Effector memory CD8-positive, alpha-beta T cell (primary cell): ENCODE data around the gene POLN.
A peak's percentile ranks its signal among the peaks of the same experiment; 100 is the strongest.
"Not testable (repeated sequence)": the region's sequence is repeated elsewhere in the genome, so short reads cannot be mapped to it uniquely, and the experiment has no call there.

Source experiments
- ATAC-seq: fragments of 150-1000 bp; cut with Tn5 transposase; replicated peaks from 2 replicates; pipeline ENCODE4 v1.10.0; 2021; ENCODE audit warnings: mild to moderate bottlenecking, moderate library complexity
- DNase-seq, 3 experiments: peaks; one replicate each; pipeline ENCODE4 v3.0.0; 2021
- H3K27ac Mint-ChIP-seq, 2 donors: one replicate each; pipeline ENCODE4 v1.8.0; 2022; ENCODE audit warnings: mild to moderate bottlenecking in 2 of 2, mixed read lengths in 2 of 2, moderate library complexity in 2 of 2
- H3K27me3 Mint-ChIP-seq, 2 donors: one replicate each; pipeline ENCODE4 v1.8.0; 2022; ENCODE audit warnings: mixed read lengths in 2 of 2
- H3K36me3 Mint-ChIP-seq: one replicate; pipeline ENCODE4 v1.8.0; 2022; ENCODE audit warnings: mild to moderate bottlenecking, moderate library complexity, mixed read lengths; ENCODE audit not compliant: insufficient read depth
- H3K4me1 Mint-ChIP-seq, 2 donors: one replicate each; pipeline ENCODE4 v1.8.0; 2022; ENCODE audit warnings: low read depth in 2 of 2, mixed read lengths in 2 of 2
- H3K4me3 Mint-ChIP-seq, 2 donors: one replicate each; pipeline ENCODE4 v1.8.0; 2022; ENCODE audit warnings: mild to moderate bottlenecking in 2 of 2, mixed read lengths in 2 of 2, moderate library complexity in 2 of 2
- H3K9me3 Mint-ChIP-seq, 2 donors: one replicate each; pipeline ENCODE4 v1.8.0; 2022; ENCODE audit warnings: mixed read lengths in 2 of 2

Gene POLN

GRCh38 chr4:2283199-2283711 is 41.3 kb upstream of the POLN start:
- Mint-ChIP-seq H3K4me3 (no peak overlapping the region), H3K9me3 (no peaks in the 10 kb centered on the region), H3K36me3 (peaks cover 15% of the 10 kb centered on the region), H3K27me3 (no peaks in the 10 kb centered on the region), H3K27ac (peak overlapping the region; percentile 98 to 99), H3K4me1 (peaks cover 28 to 30% of the 10 kb centered on the region in 2 donors)
- DNase-seq (no peak), ATAC-seq (no peak)

DNA sequence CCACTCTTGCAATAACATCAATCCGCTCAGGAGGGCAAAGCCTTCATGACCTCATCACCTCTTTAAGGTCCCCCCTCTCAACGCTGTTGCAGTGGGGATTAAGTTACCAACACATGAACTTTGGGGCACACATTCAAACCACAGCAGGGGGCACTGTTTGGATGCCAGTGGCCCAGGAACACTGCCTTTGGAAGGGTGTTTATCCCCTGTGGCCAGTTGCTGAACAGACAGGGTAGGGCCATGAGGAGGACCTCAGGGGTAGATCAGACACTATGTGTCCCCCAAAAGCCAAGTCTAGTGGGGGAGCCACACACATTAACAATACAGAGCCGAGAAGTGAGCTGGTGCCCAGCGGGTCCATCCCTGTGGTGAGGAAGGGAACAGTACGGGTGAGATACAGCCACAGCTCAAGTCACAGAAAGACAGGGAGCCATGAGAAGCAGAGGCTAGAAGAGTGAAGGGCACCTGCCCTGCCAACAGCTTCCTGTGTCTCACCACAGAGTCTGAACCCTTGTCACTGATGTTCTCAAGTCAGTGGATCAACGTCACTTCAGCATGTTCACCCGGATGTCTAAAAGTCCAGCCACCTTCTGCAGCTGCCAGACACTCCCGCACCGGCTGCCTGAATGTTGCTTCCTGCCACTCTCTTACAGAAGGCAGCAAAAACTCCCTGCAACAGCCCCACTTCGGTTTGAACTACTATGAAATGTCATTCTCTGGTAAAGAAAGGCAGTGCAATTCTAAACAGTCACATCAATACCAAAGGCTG is 39.8 kb upstream of the POLN start:
- peaks cover 15% of the 10 kb centered on the region for H3K36me3 Mint-ChIP-seq
- H3K4me1 Mint-ChIP-seq, result peaks cover 30 to 32% of the 10 kb centered on the region in 2 donors
- H3K4me3 Mint-ChIP-seq, result peak overlapping the region; percentile 71 to 78
- ATAC-seq, result peak; percentile 91
- H3K27ac Mint-ChIP-seq, result peak overlapping the region; percentile 98 to 99
- DNase-seq, result peak; percentile 85 to 87 (median 86)
- no peaks in the 10 kb centered on the region for H3K9me3 Mint-ChIP-seq
- no peaks in the 10 kb centered on the region for H3K27me3 Mint-ChIP-seq

DNA sequence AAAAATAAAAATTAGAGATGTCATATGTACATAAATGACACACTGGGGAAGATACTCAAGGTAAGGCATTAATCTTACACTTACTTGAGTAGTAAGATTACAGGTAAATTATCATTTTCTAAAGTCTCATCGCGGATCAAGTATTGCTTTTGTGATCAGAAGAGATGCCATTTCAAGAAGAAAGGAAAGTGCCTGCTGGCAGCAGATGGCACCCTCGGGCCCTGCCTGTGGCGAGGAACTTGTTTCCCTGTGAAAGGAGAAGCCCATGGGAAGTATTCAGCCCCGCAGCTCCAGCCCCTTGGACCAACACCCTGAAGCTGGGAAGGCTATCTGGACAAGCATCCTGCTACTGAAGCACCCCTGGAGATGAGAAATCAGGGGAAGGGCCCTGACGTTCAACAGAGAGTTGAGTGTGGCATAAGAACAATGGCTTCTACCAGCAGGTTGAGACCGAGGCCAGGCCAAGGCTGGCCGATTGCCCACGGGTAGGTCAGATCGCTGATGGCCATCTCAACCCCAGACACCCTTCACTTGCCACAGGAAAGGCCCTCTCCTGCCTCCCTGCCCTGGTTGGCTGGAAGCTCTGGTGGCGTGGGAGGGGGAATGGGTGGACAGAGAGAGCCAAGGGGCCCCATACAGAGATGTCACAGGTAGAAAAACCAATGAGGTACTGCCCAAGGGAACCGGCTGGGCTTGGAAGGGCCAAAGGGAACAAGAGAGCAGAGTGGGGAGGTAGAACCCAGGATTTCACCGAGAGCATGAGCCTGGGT is 38.8 kb upstream of the POLN start:
- Mint-ChIP-seq H3K4me1 (peaks cover 30 to 32% of the 10 kb centered on the region in 2 donors), H3K27ac (peak overlapping the region; percentile 98 to 99), H3K9me3 (no peaks in the 10 kb centered on the region), H3K27me3 (no peaks in the 10 kb centered on the region), H3K4me3 (peak overlapping the region; percentile 71 to 78), H3K36me3 (peaks cover 15% of the 10 kb centered on the region)
- ATAC-seq (no peak), DNase-seq (no peak)

DNA sequence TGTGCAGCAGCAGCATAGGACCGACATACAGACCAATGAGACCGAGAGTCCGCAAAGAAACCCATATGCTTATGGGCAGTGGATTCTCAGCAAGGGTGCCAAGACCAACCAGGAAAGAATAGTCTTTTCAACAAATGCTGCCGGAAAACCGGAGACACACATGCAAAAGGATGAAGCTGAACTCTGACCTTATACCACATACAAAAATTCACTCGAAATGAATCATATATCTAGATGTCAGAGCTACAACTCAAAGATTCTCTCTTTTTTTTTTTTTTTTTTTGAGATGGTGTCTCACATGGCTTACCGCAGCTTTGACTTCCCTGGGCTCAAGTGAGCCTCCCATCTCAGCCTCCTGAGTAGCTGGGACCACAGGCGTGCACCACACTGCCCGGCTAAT is 36.0 kb upstream of the POLN start:
- ATAC-seq (no peak), DNase-seq (no peak)
- Mint-ChIP-seq H3K4me3 (no peak overlapping the region), H3K27me3 (no peaks in the 10 kb centered on the region), H3K4me1 (peaks cover 22 to 26% of the 10 kb centered on the region in 2 donors), H3K27ac (no peak overlapping the region), H3K36me3 (peaks cover 15% of the 10 kb centered on the region), H3K9me3 (no peaks in the 10 kb centered on the region)

DNA sequence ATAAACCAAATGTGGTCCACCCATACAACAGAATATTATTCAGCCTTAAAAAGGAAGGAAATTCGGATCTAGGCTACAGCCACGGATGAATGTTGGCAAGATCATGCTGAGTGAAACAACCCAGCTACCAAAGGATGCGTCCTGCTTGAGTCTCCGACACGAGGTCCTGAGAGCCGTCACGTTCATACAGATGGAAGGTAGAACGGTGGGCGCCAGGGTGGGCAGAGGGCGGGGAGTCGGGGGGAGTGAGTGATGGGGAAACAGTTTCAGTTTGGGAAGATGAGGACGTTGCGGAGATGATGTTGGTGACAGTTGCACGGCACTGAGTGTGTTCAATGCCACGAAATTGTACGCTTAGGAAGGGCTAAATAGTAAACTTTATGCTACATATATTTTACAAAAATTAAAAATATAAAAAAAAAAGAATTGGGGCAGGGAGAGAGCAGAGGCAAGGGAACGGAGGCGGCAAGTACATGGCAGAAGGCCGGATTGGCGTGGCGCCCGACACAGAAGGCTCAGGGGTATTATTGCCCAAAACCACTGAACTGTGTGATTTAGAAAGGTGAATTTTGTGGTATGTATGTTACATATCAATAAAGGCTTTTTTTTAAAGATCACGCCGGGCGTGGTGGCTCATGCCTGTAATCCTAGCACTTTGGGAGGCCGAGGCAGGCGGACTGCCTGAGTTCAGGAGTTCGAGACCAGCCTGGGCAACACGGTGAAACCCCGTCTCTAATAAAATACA is 34.8 kb upstream of the POLN start:
- H3K36me3 Mint-ChIP-seq, result peaks cover 6% of the 10 kb centered on the region
- H3K4me3 Mint-ChIP-seq, result no peak overlapping the region
- no peaks in the 10 kb centered on the region for H3K27me3 Mint-ChIP-seq
- no peak for DNase-seq
- H3K9me3 Mint-ChIP-seq, result no peaks in the 10 kb centered on the region
- no peak overlapping the region for H3K27ac Mint-ChIP-seq
- no peak for ATAC-seq
- H3K4me1 Mint-ChIP-seq, result peaks cover 13 to 20% of the 10 kb centered on the region in 2 donors

- Mint-ChIP-seq H3K4me3 (no peak overlapping the region), H3K36me3 (peaks cover 2% of the 10 kb centered on the region), H3K9me3 (no peaks in the 10 kb centered on the region), H3K4me1 (peaks cover 4 to 9% of the 10 kb centered on the region in 2 donors), H3K27me3 (no peaks in the 10 kb centered on the region), H3K27ac (no peak overlapping the region)
- ATAC-seq (no peak), DNase-seq (no peak)
Observed at GRCh38 chr4:2275546-2276251, 33.8 kb upstream of the POLN start.

- ATAC-seq, H3K27me3 Mint-ChIP-seq, H3K36me3 Mint-ChIP-seq, DNase-seq, H3K9me3 Mint-ChIP-seq, H3K4me1 Mint-ChIP-seq, H3K4me3 Mint-ChIP-seq, H3K27ac Mint-ChIP-seq: not testable (repeated sequence)
Observed at GRCh38 chr4:2275044-2275397, 33.1 kb upstream of the POLN start.

GRCh38 chr4:2274320-2275043 is 32.6 kb upstream of the POLN start:
- no peak overlapping the region for H3K27ac Mint-ChIP-seq
- no peak overlapping the region for H3K4me3 Mint-ChIP-seq
- ATAC-seq (no peak), DNase-seq (no peak)
- H3K27me3 Mint-ChIP-seq, result no peaks in the 10 kb centered on the region
- H3K9me3 Mint-ChIP-seq, result no peaks in the 10 kb centered on the region
- peaks cover 5% of the 10 kb centered on the region for H3K36me3 Mint-ChIP-seq
- peaks cover 4 to 6% of the 10 kb centered on the region in 2 donors for H3K4me1 Mint-ChIP-seq

GRCh38 chr4:2273657-2274319 is 31.9 kb upstream of the POLN start:
- peaks cover 5% of the 10 kb centered on the region for H3K36me3 Mint-ChIP-seq
- H3K4me1 Mint-ChIP-seq, result peaks cover 4 to 6% of the 10 kb centered on the region in 2 donors
- no peaks in the 10 kb centered on the region for H3K9me3 Mint-ChIP-seq
- H3K27ac Mint-ChIP-seq, result no peak overlapping the region
- H3K4me3 Mint-ChIP-seq, result no peak overlapping the region
- DNase-seq (no peak), ATAC-seq (no peak)
- no peaks in the 10 kb centered on the region for H3K27me3 Mint-ChIP-seq

DNA sequence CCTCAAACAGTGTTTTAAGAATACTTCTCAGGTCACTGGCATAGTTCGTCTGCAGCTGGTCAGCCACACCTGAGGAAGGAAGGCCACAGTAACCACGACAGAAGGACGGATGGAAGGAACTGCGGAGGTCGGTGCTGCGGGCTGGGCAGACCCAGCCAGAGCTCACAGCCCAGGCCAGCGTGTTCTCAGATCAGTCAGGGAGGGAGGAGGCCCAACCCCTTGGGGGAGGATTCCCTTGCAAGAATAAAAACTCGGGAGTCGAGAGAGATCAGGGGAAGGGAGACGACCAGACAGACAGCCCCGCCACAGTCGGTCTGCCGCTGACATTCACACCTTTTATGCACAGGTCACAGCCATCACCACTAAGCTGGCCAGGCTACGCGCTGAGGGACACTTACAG is 31.3 kb upstream of the POLN start:
- no peaks in the 10 kb centered on the region for H3K27me3 Mint-ChIP-seq
- H3K36me3 Mint-ChIP-seq, result peaks cover 5% of the 10 kb centered on the region
- H3K4me1 Mint-ChIP-seq, result peaks cover 4 to 6% of the 10 kb centered on the region in 2 donors
- H3K27ac Mint-ChIP-seq, result no peak overlapping the region
- H3K9me3 Mint-ChIP-seq, result no peaks in the 10 kb centered on the region
- H3K4me3 Mint-ChIP-seq, result no peak overlapping the region
- no peak for DNase-seq
- no peak for ATAC-seq

DNA sequence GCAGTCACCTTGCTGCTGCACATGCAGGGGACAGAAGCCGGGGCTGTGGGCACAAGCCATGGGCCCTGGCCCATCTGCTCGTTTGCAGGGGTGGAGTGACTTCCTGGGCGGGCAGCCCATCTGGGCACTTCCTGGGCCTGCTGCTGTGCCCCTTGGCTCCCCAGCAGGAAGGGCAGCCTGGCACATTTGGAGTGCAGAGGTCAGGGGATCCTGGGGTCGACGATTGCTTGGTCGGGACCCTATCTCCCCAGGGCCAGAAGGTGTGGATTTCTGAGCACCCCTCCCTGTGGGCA is 30.9 kb upstream of the POLN start:
- Mint-ChIP-seq H3K4me3 (no peak overlapping the region), H3K27me3 (no peaks in the 10 kb centered on the region), H3K36me3 (peaks cover 5% of the 10 kb centered on the region), H3K9me3 (no peaks in the 10 kb centered on the region), H3K4me1 (peaks cover 3 to 6% of the 10 kb centered on the region in 2 donors), H3K27ac (no peak overlapping the region)
- DNase-seq (no peak), ATAC-seq (no peak)

GRCh38 chr4:2272026-2272827 is 30.3 kb upstream of the POLN start:
- Mint-ChIP-seq H3K4me3 (no peak overlapping the region), H3K27me3 (no peaks in the 10 kb centered on the region)
- no peak for ATAC-seq

More at GRCh38 chr4:2272026-2272827, 30.3 kb upstream of the POLN start:
- H3K27ac Mint-ChIP-seq, result no peak overlapping the region
- peaks cover 0 to 6% of the 10 kb centered on the region in 2 donors for H3K4me1 Mint-ChIP-seq
- no peaks in the 10 kb centered on the region for H3K9me3 Mint-ChIP-seq
- DNase-seq, result no peak
- H3K36me3 Mint-ChIP-seq, result peaks cover 5% of the 10 kb centered on the region
